IPS-20b (cell line): ENCODE measurements around the gene DRD2.

Experiments used
- H3K27ac ChIP-seq: one replicate; pipeline ENCODE4 v1.5.1; 2013; ENCODE audit warnings: low read length
- H3K27me3 ChIP-seq: 2 replicates; pipeline ENCODE4 v1.6.1; 2013; ENCODE audit warnings: mild to moderate bottlenecking, low read length, inconsistent platforms; ENCODE audit not compliant: insufficient read depth
- H3K36me3 ChIP-seq: 2 replicates; pipeline ENCODE4 v1.6.1; 2013; ENCODE audit warnings: low read depth, mild to moderate bottlenecking, inconsistent platforms, low read length, moderate library complexity; ENCODE audit not compliant: insufficient read depth
- H3K4me1 ChIP-seq: 2 replicates; pipeline ENCODE4 v1.6.1; 2013; ENCODE audit warnings: mild to moderate bottlenecking, control low read depth, inconsistent platforms, low read length, moderate library complexity; ENCODE audit not compliant: insufficient read depth
- H3K4me3 ChIP-seq: 2 replicates; pipeline ENCODE4 v1.5.1; 2013; ENCODE audit warnings: mild to moderate bottlenecking, low read length, inconsistent platforms
- H3K9ac ChIP-seq: 2 replicates; pipeline ENCODE4 v1.6.1; 2013; ENCODE audit warnings: low read depth, mild to moderate bottlenecking, inconsistent platforms, low read length, moderate library complexity
- H3K9me3 ChIP-seq: 2 replicates; pipeline ENCODE4 v1.6.1; 2013; ENCODE audit warnings: mild to moderate bottlenecking, low read depth, low read length, inconsistent platforms; ENCODE audit not compliant: insufficient read depth

DRD2 gene

GRCh38 chr11:113382121-113382520 lies 93.1 kb downstream of the DRD2 start:
- H3K27me3 ChIP-seq = peaks cover 5% of the 10 kb centered on the region
- H3K4me3 ChIP-seq = no peak overlapping the region
- peaks cover 7% of the 10 kb centered on the region for H3K4me1 ChIP-seq
- H3K9ac ChIP-seq = no peak overlapping the region
- no peaks in the 10 kb centered on the region for H3K9me3 ChIP-seq
- no peaks in the 10 kb centered on the region for H3K36me3 ChIP-seq
- no peak overlapping the region for H3K27ac ChIP-seq

DNA sequence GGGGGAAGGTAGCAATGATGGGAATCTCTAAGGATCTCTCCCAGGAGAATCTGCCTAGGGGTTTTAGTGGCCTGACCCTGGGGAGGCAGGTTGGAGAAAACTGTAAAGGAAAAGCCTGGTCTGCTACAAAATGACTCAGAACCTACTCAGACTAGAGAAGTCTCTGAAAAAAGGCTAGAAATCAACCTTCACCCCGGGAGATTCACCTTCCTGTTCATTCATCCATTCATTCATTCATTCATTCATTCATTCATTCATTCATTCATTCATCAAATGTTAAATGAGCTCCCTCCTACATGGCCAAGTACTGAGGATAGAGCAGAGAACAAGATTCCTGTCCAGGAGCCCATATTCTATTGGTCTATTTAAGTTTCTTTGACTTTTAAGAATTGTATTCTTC lies 96.5 kb downstream of the DRD2 start:
- H3K9ac ChIP-seq = no peak overlapping the region
- no peak overlapping the region for H3K4me3 ChIP-seq
- H3K4me1 ChIP-seq = peaks cover 7% of the 10 kb centered on the region
- H3K27ac ChIP-seq = no peak overlapping the region
- H3K9me3 ChIP-seq = no peaks in the 10 kb centered on the region
- no peaks in the 10 kb centered on the region for H3K36me3 ChIP-seq
- H3K27me3 ChIP-seq = no peaks in the 10 kb centered on the region

- Histone ChIP-seq H3K4me3 (no peak overlapping the region), H3K4me1 (peaks cover 7% of the 10 kb centered on the region), H3K9me3 (no peaks in the 10 kb centered on the region), H3K27ac (no peak overlapping the region), H3K9ac (no peak overlapping the region), H3K27me3 (no peaks in the 10 kb centered on the region), H3K36me3 (no peaks in the 10 kb centered on the region)
Measured at GRCh38 chr11:113377681-113378412, 97.4 kb downstream of the DRD2 start.

GRCh38 chr11:113376156-113376555 lies 99.0 kb downstream of the DRD2 start:
- H3K4me1 ChIP-seq = peaks cover 7% of the 10 kb centered on the region
- no peaks in the 10 kb centered on the region for H3K9me3 ChIP-seq
- H3K27me3 ChIP-seq = no peaks in the 10 kb centered on the region
- H3K4me3 ChIP-seq = no peak overlapping the region
- H3K27ac ChIP-seq = no peak overlapping the region
- no peaks in the 10 kb centered on the region for H3K36me3 ChIP-seq
- H3K9ac ChIP-seq = no peak overlapping the region

GRCh38 chr11:113375402-113375801 lies 99.8 kb downstream of the DRD2 start:
- Histone ChIP-seq H3K36me3 (no peaks in the 10 kb centered on the region), H3K27me3 (no peaks in the 10 kb centered on the region), H3K27ac (no peak overlapping the region), H3K4me1 (peaks cover 7% of the 10 kb centered on the region), H3K9ac (no peak overlapping the region), H3K4me3 (no peak overlapping the region), H3K9me3 (no peaks in the 10 kb centered on the region)

GRCh38 chr11:113373981-113374560 lies 101.1 kb downstream of the DRD2 start:
- Histone ChIP-seq H3K27ac (no peak overlapping the region), H3K27me3 (no peaks in the 10 kb centered on the region), H3K4me1 (peaks cover 7% of the 10 kb centered on the region), H3K9ac (no peak overlapping the region), H3K9me3 (no peaks in the 10 kb centered on the region), H3K4me3 (no peak overlapping the region), H3K36me3 (no peaks in the 10 kb centered on the region)

DNA sequence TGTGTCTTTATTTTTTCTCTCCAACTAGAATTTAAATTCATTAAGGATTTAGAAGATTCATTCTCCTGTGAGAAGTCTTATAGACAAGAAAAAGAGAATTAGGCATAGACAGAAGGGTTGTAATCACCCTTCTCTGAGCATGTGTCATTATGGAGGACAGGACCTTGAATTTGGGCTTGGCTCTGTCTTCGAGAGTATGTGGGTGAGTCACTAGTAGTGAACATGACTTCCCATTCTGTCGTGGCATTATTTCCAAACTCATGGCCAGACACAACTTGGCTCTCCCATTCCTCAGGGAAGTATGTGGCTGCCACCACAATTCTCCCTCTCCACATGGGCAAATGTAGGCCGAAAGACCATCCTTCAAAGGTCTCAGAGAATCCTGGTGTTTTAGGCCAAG lies 101.9 kb downstream of the DRD2 start:
- Histone ChIP-seq H3K27me3 (no peaks in the 10 kb centered on the region), H3K9me3 (no peaks in the 10 kb centered on the region), H3K27ac (no peak overlapping the region), H3K36me3 (no peaks in the 10 kb centered on the region), H3K4me1 (peaks cover 7% of the 10 kb centered on the region), H3K4me3 (no peak overlapping the region), H3K9ac (no peak overlapping the region)

DNA sequence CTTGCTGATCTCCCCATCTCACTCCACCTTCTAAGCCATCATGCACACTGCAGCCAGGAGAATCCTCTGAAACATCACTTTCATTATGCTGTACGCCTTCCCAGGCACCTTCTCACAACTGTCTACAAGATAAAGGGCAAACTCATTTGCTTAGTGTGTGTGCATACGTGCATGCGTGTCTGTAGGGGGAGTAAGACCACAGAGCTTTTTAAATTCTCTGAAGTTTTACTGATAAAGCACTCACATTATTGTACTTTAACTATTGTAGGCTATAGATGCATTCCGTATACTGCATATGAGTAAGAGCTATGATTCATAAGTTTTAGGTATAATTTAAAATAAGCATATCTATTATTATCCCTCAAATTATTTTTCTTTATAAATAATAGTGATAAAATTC lies 102.9 kb downstream of the DRD2 start:
- no peak overlapping the region for H3K9ac ChIP-seq
- H3K4me1 ChIP-seq = no peaks in the 10 kb centered on the region
- no peaks in the 10 kb centered on the region for H3K36me3 ChIP-seq
- no peaks in the 10 kb centered on the region for H3K9me3 ChIP-seq
- no peak overlapping the region for H3K4me3 ChIP-seq
- no peaks in the 10 kb centered on the region for H3K27me3 ChIP-seq
- no peak overlapping the region for H3K27ac ChIP-seq

DNA sequence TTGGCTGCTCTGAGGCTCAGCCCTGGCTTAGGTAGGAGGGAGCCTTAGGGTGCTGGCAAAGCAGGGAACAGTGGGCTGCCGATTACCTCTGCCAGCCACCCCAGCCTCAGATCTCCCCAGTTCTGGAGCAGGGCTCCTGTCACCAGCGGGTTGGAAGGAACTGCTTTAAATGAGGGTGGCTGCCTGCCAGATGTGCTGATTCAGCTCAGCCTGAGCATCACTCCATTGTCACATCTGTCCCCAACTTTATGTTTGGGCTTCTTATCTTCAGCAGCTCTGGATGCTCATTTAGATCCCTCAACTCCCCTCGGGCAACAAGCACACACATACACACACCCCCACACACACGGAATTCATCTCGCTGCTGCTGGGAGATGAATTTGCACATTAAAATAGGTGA lies 104.6 kb downstream of the DRD2 start:
- H3K4me3 ChIP-seq = no peak overlapping the region
- no peaks in the 10 kb centered on the region for H3K27me3 ChIP-seq
- H3K4me1 ChIP-seq = no peaks in the 10 kb centered on the region
- no peak overlapping the region for H3K9ac ChIP-seq
- no peaks in the 10 kb centered on the region for H3K36me3 ChIP-seq
- no peaks in the 10 kb centered on the region for H3K9me3 ChIP-seq
- H3K27ac ChIP-seq = no peak overlapping the region

- Histone ChIP-seq H3K27ac (no peak overlapping the region), H3K9ac (no peak overlapping the region), H3K4me1 (no peaks in the 10 kb centered on the region), H3K36me3 (no peaks in the 10 kb centered on the region), H3K9me3 (no peaks in the 10 kb centered on the region), H3K4me3 (no peak overlapping the region), H3K27me3 (no peaks in the 10 kb centered on the region)
Measured at GRCh38 chr11:113369411-113369810, 105.8 kb downstream of the DRD2 start.

- Histone ChIP-seq H3K4me1 (no peaks in the 10 kb centered on the region), H3K36me3 (no peaks in the 10 kb centered on the region), H3K9me3 (no peaks in the 10 kb centered on the region), H3K9ac (no peak overlapping the region), H3K4me3 (no peak overlapping the region), H3K27me3 (no peaks in the 10 kb centered on the region), H3K27ac (no peak overlapping the region)
Measured at GRCh38 chr11:113365895-113366294, 109.3 kb downstream of the DRD2 start.

- H3K27me3 ChIP-seq = no peaks in the 10 kb centered on the region
- H3K27ac ChIP-seq = no peak overlapping the region
- H3K4me3 ChIP-seq = no peak overlapping the region
- no peak overlapping the region for H3K9ac ChIP-seq
- H3K36me3 ChIP-seq = no peaks in the 10 kb centered on the region
- no peaks in the 10 kb centered on the region for H3K4me1 ChIP-seq
- H3K9me3 ChIP-seq = no peaks in the 10 kb centered on the region
Measured at GRCh38 chr11:113363996-113364641, 111.1 kb downstream of the DRD2 start.
